OCI-LY1 (cell line): ENCODE data around the gene PALB2.

Experiments used
- H2AFZ ChIP-seq: fragments of 200-600 bp; sonication (generic), shearing (Covaris generic); 2 replicates; pipeline ENCODE4 v1.6.0; 2014; ENCODE audit warnings: antibody characterized with exemption, mild to moderate bottlenecking, low read length
- H3F3A ChIP-seq: fragments of 200-600 bp; sonication (generic), shearing (Covaris generic); 2 replicates; pipeline ENCODE4 v1.6.0; 2014; ENCODE audit warnings: mild to moderate bottlenecking, antibody characterized with exemption, low read length, moderate library complexity; ENCODE audit not compliant: insufficient read depth
- H3K27ac ChIP-seq: fragments of 200-600 bp; sonication (generic); 2 replicates; pipeline ENCODE4 v1.5.1; 2014; ENCODE audit warnings: low read length, mixed run types, mild to moderate bottlenecking, low read depth; ENCODE audit not compliant: poor library complexity, severe bottlenecking
- H3K27me3 ChIP-seq: fragments of 200-600 bp; sonication (generic); 2 replicates; pipeline ENCODE4 v1.6.0; 2014; ENCODE audit warnings: antibody characterized with exemption, mild to moderate bottlenecking, low read length, moderate library complexity; ENCODE audit not compliant: insufficient read depth
- H3K36me3 ChIP-seq: fragments of 200-600 bp; sonication (generic); 2 replicates; pipeline ENCODE4 v1.6.1; 2014; ENCODE audit warnings: mild to moderate bottlenecking, antibody characterized with exemption, low read length, moderate library complexity, mixed read lengths; ENCODE audit not compliant: insufficient read depth
- H3K4me1 ChIP-seq: fragments of 200-600 bp; sonication (generic); 2 replicates; pipeline ENCODE4 v1.5.1; 2014; ENCODE audit warnings: mild to moderate bottlenecking, low read length, moderate library complexity; ENCODE audit not compliant: insufficient read depth, severe bottlenecking
- H3K4me2 ChIP-seq: fragments of 200-600 bp; sonication (generic), shearing (Covaris generic); 2 replicates; pipeline ENCODE4 v1.6.1; 2014; ENCODE audit warnings: low read length
- H3K4me3 ChIP-seq: fragments of 200-600 bp; sonication (generic); 2 replicates; pipeline ENCODE4 v1.5.1; 2014; ENCODE audit warnings: low read length, low read depth, mild to moderate bottlenecking, mixed read lengths; ENCODE audit not compliant: poor library complexity, severe bottlenecking
- H3K79me2 ChIP-seq: fragments of 200-600 bp; shearing (Covaris generic); 2 replicates; pipeline ENCODE4 v1.6.1; 2016; ENCODE audit warnings: mixed run types, low read length, mixed read lengths; ENCODE audit not compliant: insufficient read depth
- H3K9ac ChIP-seq: fragments of 200-600 bp; sonication (generic), shearing (Covaris generic); 2 replicates; pipeline ENCODE4 v1.6.1; 2014; ENCODE audit warnings: mild to moderate bottlenecking, low read length, mixed read lengths
- H3K9me2 ChIP-seq: fragments of 200-600 bp; sonication (generic), shearing (Covaris generic); 2 replicates; pipeline ENCODE4 v1.6.1; 2014; ENCODE audit warnings: low read depth, mild to moderate bottlenecking, low read length, mixed read lengths
- H3K9me3 ChIP-seq: fragments of 200-600 bp; shearing (Covaris generic); 2 replicates; pipeline ENCODE4 v1.6.1; 2014; ENCODE audit warnings: low read length, mixed read lengths
- H4K20me1 ChIP-seq: fragments of 200-600 bp; sonication (generic), shearing (Covaris generic); 2 replicates; pipeline ENCODE4 v1.6.0; 2016; ENCODE audit warnings: mild to moderate bottlenecking, low read length; ENCODE audit not compliant: insufficient read depth
- CTCF ChIP-seq: fragments of 200-600 bp; sonication (generic), shearing (Covaris generic); IDR thresholded peaks from 2 replicates; pipeline ENCODE4 v1.5.1; 2017; ENCODE audit warnings: mild to moderate bottlenecking, antibody characterized with exemption, low read length, moderate library complexity, mixed read lengths
- EZH2 ChIP-seq: fragments of 200-600 bp; sonication (generic), shearing (Covaris generic); IDR thresholded peaks from 2 replicates; pipeline ENCODE4 v1.8.0; 2017; ENCODE audit warnings: borderline replicate concordance, mixed run types, mild to moderate bottlenecking, antibody characterized with exemption, low read length, moderate library complexity, mixed read lengths

PALB2 gene

GRCh38 chr16:23673971-23674614 is 33.0 kb upstream of the PALB2 start:
- Histone ChIP-seq H3K27ac (no peak overlapping the region), H3K79me2 (peaks cover 2% of the 10 kb centered on the region), H3K9me3 (no peaks in the 10 kb centered on the region), H3K4me3 (no peak overlapping the region), H3K9ac (no peak overlapping the region), H3K4me1 (peaks cover 8% of the 10 kb centered on the region), H3K36me3 (peaks cover 17% of the 10 kb centered on the region; the same call in 1 of the 2 replicates), H2AFZ (no peak overlapping the region), H3K27me3 (no peaks in the 10 kb centered on the region), H3K9me2 (no peaks in the 10 kb centered on the region), H3K4me2 (no peak overlapping the region), H3F3A (no peaks in the 10 kb centered on the region), H4K20me1 (no peaks in the 10 kb centered on the region)
- TF ChIP-seq EZH2 (no peak), CTCF (no peak)

GRCh38 chr16:23670137-23670776 is 29.1 kb upstream of the PALB2 start:
- no peak overlapping the region for H2AFZ ChIP-seq
- H3K9me3 ChIP-seq = no peaks in the 10 kb centered on the region
- H3K9ac ChIP-seq = no peak overlapping the region
- no peaks in the 10 kb centered on the region for H3K9me2 ChIP-seq
- H3K27me3 ChIP-seq = no peaks in the 10 kb centered on the region
- H3K27ac ChIP-seq = no peak overlapping the region
- H3K36me3 ChIP-seq = peaks cover 55% of the 10 kb centered on the region
- no peak for TF ChIP-seq CTCF
- no peak for TF ChIP-seq EZH2
- no peaks in the 10 kb centered on the region for H3K79me2 ChIP-seq
- H3F3A ChIP-seq = no peaks in the 10 kb centered on the region
- no peaks in the 10 kb centered on the region for H4K20me1 ChIP-seq
- H3K4me3 ChIP-seq = no peak overlapping the region
- no peaks in the 10 kb centered on the region for H3K4me1 ChIP-seq
- H3K4me2 ChIP-seq = no peak overlapping the region

GRCh38 chr16:23668873-23669272 is 27.8 kb upstream of the PALB2 start:
- H4K20me1 ChIP-seq = no peaks in the 10 kb centered on the region
- H2AFZ ChIP-seq = no peak overlapping the region
- no peaks in the 10 kb centered on the region for H3K79me2 ChIP-seq
- H3K27me3 ChIP-seq = no peaks in the 10 kb centered on the region
- TF ChIP-seq CTCF (no peak), EZH2 (no peak)
- H3F3A ChIP-seq = no peaks in the 10 kb centered on the region
- no peak overlapping the region for H3K9ac ChIP-seq
- peaks cover 69% of the 10 kb centered on the region for H3K36me3 ChIP-seq
- no peak overlapping the region for H3K27ac ChIP-seq
- no peak overlapping the region for H3K4me3 ChIP-seq
- H3K4me2 ChIP-seq = no peak overlapping the region
- H3K9me3 ChIP-seq = no peaks in the 10 kb centered on the region
- no peaks in the 10 kb centered on the region for H3K4me1 ChIP-seq
- H3K9me2 ChIP-seq = no peaks in the 10 kb centered on the region
